Heart left ventricle (tissue), 16 donors: ENCODE data around the gene RNF169. TPM values are rescaled to one million over a fixed set of nuclear protein-coding genes. Genes with fewer than 3 reads are reported as not detected.

Source experiments
- ATAC-seq, 4 donors: fragments of 200-7000 bp; cut with Tn5 transposase; one replicate each; pipeline ENCODE4 v1.9.1; 2020 to 2022; ENCODE audit warnings: moderate library complexity in 4 of 4, mild to moderate bottlenecking in 3 of 4, moderate number of reproducible peaks in 1 of 4
- DNase-seq, 5 donors: peaks; one replicate each; pipeline ENCODE4 v3.0.0-alpha.2; 2020
- H3K27ac ChIP-seq, 12 donors: fragments of 200-600 bp; sonication (generic) in 4 of 12; one replicate each; pipeline versions ENCODE4 v1.5.0 to v1.8.0; 2016 to 2022; ENCODE audit warnings: mild to moderate bottlenecking in 2 of 12
- H3K27me3 ChIP-seq, 9 donors: fragments of 200-600 bp; sonication (generic) in 2 of 9; one replicate each; pipeline versions ENCODE4 v1.5.1 to v1.8.0; 2016 to 2022; ENCODE audit warnings: mild to moderate bottlenecking in 3 of 9
- H3K36me3 ChIP-seq, 9 donors: fragments of 200-600 bp; sonication (generic) in 2 of 9; one replicate each; pipeline versions ENCODE4 v1.5.0 to v1.8.0; 2018 to 2022; ENCODE audit warnings: mild to moderate bottlenecking in 2 of 9
- H3K4me1 ChIP-seq, 12 donors: fragments of 200-600 bp; sonication (generic) in 4 of 12; one replicate each; pipeline versions ENCODE4 v1.5.0 to v1.8.0; 2016 to 2022; ENCODE audit warnings: mild to moderate bottlenecking in 3 of 12
- H3K4me3 ChIP-seq, 12 donors: fragments of 200-600 bp; sonication (generic) in 4 of 12; one replicate each; pipeline versions ENCODE4 v1.5.0 to v1.8.0; 2017 to 2022; ENCODE audit warnings: mild to moderate bottlenecking in 9 of 12, moderate library complexity in 4 of 12
- H3K9me3 ChIP-seq, 12 donors: fragments of 200-600 bp; sonication (generic) in 4 of 12; one replicate each; pipeline versions ENCODE4 v1.5.0 to v1.8.0; 2016 to 2022; ENCODE audit warnings: mild to moderate bottlenecking in 1 of 12
- POLR2A ChIP-seq, 2 donors: fragments of 450-650 bp; IDR thresholded peaks; one replicate each; pipeline ENCODE4 v1.6.1; 2017; ENCODE audit warnings: antibody characterized with exemption in 2 of 2, mild to moderate bottlenecking in 2 of 2, moderate library complexity in 2 of 2
- WGBS, 4 donors: extraction: QIAGEN DNeasy Blood & Tissue Kit in 2 of 4; methylation state at CpG; one replicate each; pipeline versions ENCODE4 v1.1.5 to v1.1.7; 2013 to 2018; 5-methylcytosine and 5-hydroxymethylcytosine counted together
- intact Hi-C, 10 donors: fragments of 100-400 bp; cut with DNase I; formaldehyde crosslinking; loops; one replicate each; pipeline versions ENCODE4 v1.11.1 to v1.14.2; 2022
- polyA plus RNA-seq, 2 donors: library from polyadenylated mRNA; stranded (reverse); fragments of 200-250 nt; gene quantifications; one replicate each; pipeline ENCODE4 v1.2.3, GENCODE V29; 2013
- total RNA-seq, 9 donors: library from RNA; depleted of rRNA in 2 of 9; stranded (reverse); fragments of >200 nt in 2 of 9; fragmentation: NEBNext Ultra II Directional in 3 of 9; extraction: Animal tissue kit (Norgen Biotek cat#: 25700) in 3 of 9; gene quantifications; one replicate each; pipeline versions ENCODE4 v1.1.0 to v1.2.4, GENCODE V29; 2016 to 2023
- TF ChIP-seq, protein P1 (sequence below), 12 donors: fragments of 200-600 bp; sonication (generic) in 4 of 12; IDR thresholded peaks; one replicate each; pipeline versions ENCODE4 v1.5.0 to v1.8.0; 2018 to 2022; ENCODE audit warnings: antibody characterized with exemption in 12 of 12, mild to moderate bottlenecking in 5 of 12
- donor health status: ischemic (EF 13 %, LVEDD 7.1; RV severe dilation, severe dysfunction).
- donor health status: healthy with polysubstance abuse.
- donor health status: DM: no; HTN: yes; CAD: no.
- donor health status: DM: no; HTN: no; CAD: no.
- donor health status: ischemic (EF 25% LVEDD 6.9; RV normal size, moderate dysfunction).
- donor health status: ischemic (EF 25% LVEDD 5.7; RV mildly dilated, moderate dysfunction).
- donor health status: healthy.
- donor health status: DM: yes; HTN: yes; CAD: no.
- donor health status: ischemic (EF 35%, LVEDD 5.7; RV mildly dilated, moderate dysfunction).
- donor health status: nonischemic (EF 11% LVEDD 7.7; RV severe dilation, severe dysfunction).
- donor health status: DM: yes; HTN: yes; CAD: no.
- donor health status: PGD.
- donor health status: ischemic (EF 29% LVEDD 5.4; RV normal size, mild dysfunction).
- donor health status: nonischemic (EF 23%, LVEDD 6.1; RV moderate dilation, normal function).

Gene RNF169
- total and polyA plus RNA-seq, 11 donors: 1.6 to 16.1 (median 10.7) TPM

DNA sequence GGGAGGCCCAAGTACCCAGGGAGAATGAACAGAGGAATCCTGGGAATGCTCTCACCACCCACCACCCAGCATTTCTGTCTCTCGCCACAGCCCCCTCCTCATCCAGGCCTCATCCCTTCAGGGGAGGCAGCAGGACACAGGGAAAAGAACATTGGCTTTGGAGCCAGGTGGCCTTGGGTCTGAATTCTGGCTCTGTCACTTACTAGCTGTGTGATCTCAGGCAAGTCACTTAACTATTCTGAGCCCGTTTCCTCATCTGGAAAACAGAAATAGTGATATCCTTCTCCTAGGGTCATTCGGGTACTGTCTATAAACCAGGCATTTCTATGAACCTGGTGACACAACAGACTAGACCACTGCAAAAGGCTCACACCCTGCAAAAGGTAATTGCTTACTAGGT lies 39.5 kb upstream of the RNF169 start:
- WGBS, 4 donors: 64 to 90% (median 81%) methylated on average over 3 of the region's 3 CpGs
- H3K4me1 ChIP-seq: peaks cover 0 to 13% (median 7%) of the 10 kb centered on the region in 12 donors
- ATAC-seq (no peak), DNase-seq (no peak)
- intact Hi-C loops: no loop called here
- H3K36me3 ChIP-seq: no peaks in the 10 kb centered on the region
- no peak overlapping the region for H3K27ac ChIP-seq
- no peaks in the 10 kb centered on the region for H3K27me3 ChIP-seq
- TF ChIP-seq, protein P1, sequence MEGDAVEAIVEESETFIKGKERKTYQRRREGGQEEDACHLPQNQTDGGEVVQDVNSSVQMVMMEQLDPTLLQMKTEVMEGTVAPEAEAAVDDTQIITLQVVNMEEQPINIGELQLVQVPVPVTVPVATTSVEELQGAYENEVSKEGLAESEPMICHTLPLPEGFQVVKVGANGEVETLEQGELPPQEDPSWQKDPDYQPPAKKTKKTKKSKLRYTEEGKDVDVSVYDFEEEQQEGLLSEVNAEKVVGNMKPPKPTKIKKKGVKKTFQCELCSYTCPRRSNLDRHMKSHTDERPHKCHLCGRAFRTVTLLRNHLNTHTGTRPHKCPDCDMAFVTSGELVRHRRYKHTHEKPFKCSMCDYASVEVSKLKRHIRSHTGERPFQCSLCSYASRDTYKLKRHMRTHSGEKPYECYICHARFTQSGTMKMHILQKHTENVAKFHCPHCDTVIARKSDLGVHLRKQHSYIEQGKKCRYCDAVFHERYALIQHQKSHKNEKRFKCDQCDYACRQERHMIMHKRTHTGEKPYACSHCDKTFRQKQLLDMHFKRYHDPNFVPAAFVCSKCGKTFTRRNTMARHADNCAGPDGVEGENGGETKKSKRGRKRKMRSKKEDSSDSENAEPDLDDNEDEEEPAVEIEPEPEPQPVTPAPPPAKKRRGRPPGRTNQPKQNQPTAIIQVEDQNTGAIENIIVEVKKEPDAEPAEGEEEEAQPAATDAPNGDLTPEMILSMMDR (IDR thresholded peaks at IDR 0.05): no peak
- TF ChIP-seq POLR2A (IDR thresholded peaks at IDR 0.05): no peak
- no peak overlapping the region for H3K4me3 ChIP-seq
- H3K9me3 ChIP-seq: no peaks in the 10 kb centered on the region

DNA sequence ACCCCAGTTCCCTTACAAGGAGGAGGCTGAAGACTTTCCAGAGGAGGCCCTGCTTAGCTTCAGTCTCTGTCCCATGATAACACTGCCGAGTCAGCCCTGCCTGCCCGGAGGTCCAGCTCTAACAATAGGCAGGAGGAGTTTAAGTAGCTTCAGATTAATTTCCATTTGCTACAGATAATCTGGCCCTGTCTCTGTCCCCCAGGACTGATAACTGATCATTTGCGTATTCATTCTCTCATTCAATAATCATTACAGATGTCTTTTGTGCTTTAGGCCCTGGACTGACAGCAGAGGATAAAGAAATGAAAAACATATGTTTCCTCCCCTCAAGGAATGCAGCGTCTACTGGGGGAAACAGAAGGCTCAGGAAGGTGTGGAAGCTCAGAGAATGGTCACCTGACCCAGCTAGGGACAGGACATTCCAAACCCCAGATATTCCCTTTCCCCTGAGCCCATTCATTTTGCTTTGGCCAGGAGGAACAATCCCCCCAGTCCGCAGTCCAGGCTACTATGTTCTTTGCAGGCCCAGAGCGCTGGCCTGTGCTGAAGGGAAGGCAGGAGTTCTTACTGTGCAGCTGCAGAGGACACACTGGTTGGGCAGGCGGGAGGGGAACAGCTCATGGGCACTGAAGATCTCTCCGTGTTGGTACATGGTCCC lies 38.2 kb upstream of the RNF169 start:
- peak overlapping the region in 4 of 12 donors; percentile 10 to 44 (median 36) for H3K27ac ChIP-seq

GRCh38 chr11:74713686-74714085 lies 35.0 kb upstream of the RNF169 start:
- intact Hi-C loops: no loop called here
- H3K4me3 ChIP-seq: no peak overlapping the region
- peaks cover 0 to 27% (median 7%) of the 10 kb centered on the region in 12 donors for H3K4me1 ChIP-seq
- no peak for DNase-seq
- 71 to 93% (median 80%) methylated on average over 4 of the region's 4 CpGs for WGBS, 4 donors
- no peak overlapping the region for H3K27ac ChIP-seq
- no peaks in the 10 kb centered on the region for H3K27me3 ChIP-seq
- ATAC-seq: no peak
- H3K36me3 ChIP-seq: no peaks in the 10 kb centered on the region
- no peak for TF ChIP-seq POLR2A (IDR thresholded peaks at IDR 0.05)
- TF ChIP-seq, protein P1 (IDR thresholded peaks at IDR 0.05): no peak
- no peaks in the 10 kb centered on the region for H3K9me3 ChIP-seq

More for the DNA sequence above, 38.2 kb upstream of the RNF169 start:
- peak; percentile 27 to 64 (median 42) for ATAC-seq
- intact Hi-C loops: no loop called here
- WGBS, 4 donors: 40 to 53% (median 50%) methylated on average over 8 of the region's 8 CpGs
- Histone ChIP-seq H3K9me3 (no peaks in the 10 kb centered on the region), H3K4me3 (no peak overlapping the region), H3K4me1 (peaks cover 0 to 13% (median 7%) of the 10 kb centered on the region in 12 donors), H3K27me3 (no peaks in the 10 kb centered on the region), H3K36me3 (no peaks in the 10 kb centered on the region)
- TF ChIP-seq POLR2A (IDR thresholded peaks at IDR 0.05): no peak
- TF ChIP-seq, protein P1 (IDR thresholded peaks at IDR 0.05): no peak
- no peak for DNase-seq

GRCh38 chr11:74714904-74715303 lies 33.7 kb upstream of the RNF169 start:
- 90 to 95% (median 93%) methylated on average over 7 of the region's 7 CpGs for WGBS, 4 donors
- Histone ChIP-seq H3K4me1 (peaks cover 0 to 27% (median 7%) of the 10 kb centered on the region in 12 donors), H3K4me3 (no peak overlapping the region), H3K27ac (no peak overlapping the region), H3K36me3 (no peaks in the 10 kb centered on the region), H3K27me3 (no peaks in the 10 kb centered on the region), H3K9me3 (no peaks in the 10 kb centered on the region)
- DNase-seq: no peak
- TF ChIP-seq POLR2A (IDR thresholded peaks at IDR 0.05): no peak
- TF ChIP-seq, protein P1 (IDR thresholded peaks at IDR 0.05): no peak
- intact Hi-C loops: no loop called here
- no peak for ATAC-seq
